ENCODE measurements around the gene RAPGEF1.

RAPGEF1 gene

DNA sequence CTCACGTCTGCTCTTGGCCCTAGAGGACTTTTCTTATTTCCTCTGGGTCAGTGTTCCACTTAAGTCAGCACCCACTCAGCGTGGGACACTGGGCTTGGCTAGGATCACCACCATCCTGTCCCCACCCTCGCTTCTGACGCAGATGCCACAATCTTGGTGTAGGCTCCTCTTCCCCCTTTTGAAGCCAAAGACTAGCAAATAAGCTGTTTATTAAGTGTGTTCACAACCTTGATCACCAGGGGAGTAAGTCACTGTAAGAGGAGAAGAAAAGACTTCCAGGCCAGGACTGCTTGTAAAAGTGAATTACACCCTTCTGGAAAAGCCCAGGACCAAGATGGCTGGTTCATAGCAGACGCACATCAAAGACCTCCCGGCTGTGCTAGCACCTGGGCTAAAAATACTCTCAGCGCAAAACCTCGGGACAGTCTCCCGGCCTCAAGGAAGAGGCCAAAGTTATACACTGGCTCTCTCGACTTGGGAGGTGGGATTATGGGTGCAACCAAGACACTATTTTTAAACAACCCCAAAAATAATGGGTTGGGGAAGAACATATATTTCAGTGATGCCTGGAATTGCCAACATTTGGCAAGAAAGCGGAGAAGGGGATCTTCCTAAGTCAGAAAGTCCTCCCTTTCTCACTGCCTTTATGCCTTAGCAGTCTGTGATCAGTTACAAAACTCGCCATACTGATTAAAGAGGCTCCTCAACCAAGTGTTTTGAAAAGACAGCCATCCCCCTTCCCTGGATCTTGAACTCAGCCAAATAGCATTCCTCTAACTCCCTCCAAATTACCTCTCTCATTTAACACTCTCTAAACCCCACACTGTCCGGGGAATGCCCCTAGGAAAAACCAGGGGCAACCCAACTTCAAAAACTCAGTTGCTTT lies 69.4 kb downstream of the RAPGEF1 start:
- no peak for TF ChIP-seq ZFX (IDR thresholded peaks at IDR 0.05; ENCODE audit: borderline replicate concordance)
- TF ChIP-seq, protein P1, sequence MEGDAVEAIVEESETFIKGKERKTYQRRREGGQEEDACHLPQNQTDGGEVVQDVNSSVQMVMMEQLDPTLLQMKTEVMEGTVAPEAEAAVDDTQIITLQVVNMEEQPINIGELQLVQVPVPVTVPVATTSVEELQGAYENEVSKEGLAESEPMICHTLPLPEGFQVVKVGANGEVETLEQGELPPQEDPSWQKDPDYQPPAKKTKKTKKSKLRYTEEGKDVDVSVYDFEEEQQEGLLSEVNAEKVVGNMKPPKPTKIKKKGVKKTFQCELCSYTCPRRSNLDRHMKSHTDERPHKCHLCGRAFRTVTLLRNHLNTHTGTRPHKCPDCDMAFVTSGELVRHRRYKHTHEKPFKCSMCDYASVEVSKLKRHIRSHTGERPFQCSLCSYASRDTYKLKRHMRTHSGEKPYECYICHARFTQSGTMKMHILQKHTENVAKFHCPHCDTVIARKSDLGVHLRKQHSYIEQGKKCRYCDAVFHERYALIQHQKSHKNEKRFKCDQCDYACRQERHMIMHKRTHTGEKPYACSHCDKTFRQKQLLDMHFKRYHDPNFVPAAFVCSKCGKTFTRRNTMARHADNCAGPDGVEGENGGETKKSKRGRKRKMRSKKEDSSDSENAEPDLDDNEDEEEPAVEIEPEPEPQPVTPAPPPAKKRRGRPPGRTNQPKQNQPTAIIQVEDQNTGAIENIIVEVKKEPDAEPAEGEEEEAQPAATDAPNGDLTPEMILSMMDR (IDR thresholded peaks at IDR 0.05), result no peak
- H3K27ac ChIP-seq, result no peak overlapping the region

- no peak overlapping the region for H3K27ac ChIP-seq
Observed at GRCh38 chr9:131669269-131670157, 70.4 kb downstream of the RAPGEF1 start.

GRCh38 chr9:131668439-131669268 lies 71.2 kb downstream of the RAPGEF1 start:
- no peak for TF ChIP-seq ZFX (IDR thresholded peaks at IDR 0.05; ENCODE audit: borderline replicate concordance)
- TF ChIP-seq, protein P1 (IDR thresholded peaks at IDR 0.05), result no peak
- H3K27ac ChIP-seq, result no peak overlapping the region

More at GRCh38 chr9:131669269-131670157, 70.4 kb downstream of the RAPGEF1 start:
- TF ChIP-seq, protein P1 (IDR thresholded peaks at IDR 0.05), result no peak
- TF ChIP-seq ZFX (IDR thresholded peaks at IDR 0.05; ENCODE audit: borderline replicate concordance), result no peak

DNA sequence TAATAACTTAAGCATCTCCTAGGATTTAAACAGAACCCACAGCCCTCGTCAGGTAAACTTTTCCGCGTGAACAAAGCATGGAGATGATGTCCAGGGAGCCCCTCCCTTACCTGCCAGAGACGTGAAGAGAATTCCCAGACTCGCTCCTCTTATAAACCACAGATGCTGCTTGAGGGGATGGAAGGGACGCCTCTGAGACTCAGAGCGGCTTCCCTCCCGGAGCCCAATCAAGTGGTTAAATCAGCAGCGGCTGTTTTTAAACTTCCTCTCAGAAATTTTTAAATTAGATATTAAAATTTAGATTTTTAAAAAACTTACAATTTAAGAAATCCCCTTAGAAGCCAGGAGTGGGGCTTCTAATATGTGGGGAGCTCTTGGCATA lies 71.8 kb downstream of the RAPGEF1 start:
- no peak overlapping the region for H3K27ac ChIP-seq
- no peak for TF ChIP-seq ZFX (IDR thresholded peaks at IDR 0.05; ENCODE audit: borderline replicate concordance)
- TF ChIP-seq, protein P1 (IDR thresholded peaks at IDR 0.05), result no peak

DNA sequence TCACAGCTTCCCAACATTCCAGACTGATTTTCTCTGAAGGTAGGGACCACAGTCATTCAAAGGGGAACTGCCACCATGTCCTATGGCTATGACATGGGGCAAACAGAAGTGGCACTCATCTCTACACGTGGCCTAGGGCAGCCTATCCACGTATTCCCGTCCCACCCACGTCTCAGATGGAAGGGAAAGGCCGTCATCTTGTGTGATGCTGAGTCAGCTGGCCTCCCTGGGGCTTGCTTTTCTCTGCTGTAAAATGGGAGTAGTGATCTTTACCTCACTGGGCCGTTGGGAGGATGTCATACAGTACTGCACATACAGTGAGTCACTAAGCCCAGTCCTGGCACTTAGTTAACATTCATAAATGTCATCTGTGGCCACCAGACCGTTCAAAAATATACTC lies 72.3 kb downstream of the RAPGEF1 start:
- no peak overlapping the region for H3K27ac ChIP-seq
- TF ChIP-seq, protein P1 (IDR thresholded peaks at IDR 0.05), result no peak
- no peak for TF ChIP-seq ZFX (IDR thresholded peaks at IDR 0.05; ENCODE audit: borderline replicate concordance)

DNA sequence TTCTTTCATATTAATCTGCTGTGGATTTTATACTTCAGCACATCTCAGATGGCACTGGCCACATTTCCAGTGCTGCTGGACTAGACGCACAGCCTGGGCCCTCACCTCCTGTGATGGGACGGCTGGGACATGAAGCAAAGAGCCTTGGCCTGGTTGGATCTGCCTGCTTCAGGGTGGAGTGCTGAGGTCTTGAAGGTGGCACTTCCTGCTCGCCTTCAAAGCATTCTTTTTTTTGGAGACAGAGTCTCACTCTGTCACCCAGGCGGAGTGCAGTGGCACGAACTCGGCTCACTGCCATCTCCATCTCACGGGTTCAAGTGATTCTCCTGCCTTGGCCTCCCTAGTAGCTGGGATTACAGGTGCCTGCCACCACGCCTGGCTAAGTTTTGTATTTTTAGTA lies 73.1 kb downstream of the RAPGEF1 start:
- TF ChIP-seq, protein P1 (IDR thresholded peaks at IDR 0.05), result no peak
- no peak for TF ChIP-seq ZFX (IDR thresholded peaks at IDR 0.05; ENCODE audit: borderline replicate concordance)
- no peak overlapping the region for H3K27ac ChIP-seq

All from 22Rv1 (cell line).